ENCODE data around the gene SRP19.
"Not testable (repeated sequence)": the region's sequence is repeated elsewhere in the genome, so short reads cannot be mapped to it uniquely, and the experiment has no call there.

The SRP19 gene

DNA sequence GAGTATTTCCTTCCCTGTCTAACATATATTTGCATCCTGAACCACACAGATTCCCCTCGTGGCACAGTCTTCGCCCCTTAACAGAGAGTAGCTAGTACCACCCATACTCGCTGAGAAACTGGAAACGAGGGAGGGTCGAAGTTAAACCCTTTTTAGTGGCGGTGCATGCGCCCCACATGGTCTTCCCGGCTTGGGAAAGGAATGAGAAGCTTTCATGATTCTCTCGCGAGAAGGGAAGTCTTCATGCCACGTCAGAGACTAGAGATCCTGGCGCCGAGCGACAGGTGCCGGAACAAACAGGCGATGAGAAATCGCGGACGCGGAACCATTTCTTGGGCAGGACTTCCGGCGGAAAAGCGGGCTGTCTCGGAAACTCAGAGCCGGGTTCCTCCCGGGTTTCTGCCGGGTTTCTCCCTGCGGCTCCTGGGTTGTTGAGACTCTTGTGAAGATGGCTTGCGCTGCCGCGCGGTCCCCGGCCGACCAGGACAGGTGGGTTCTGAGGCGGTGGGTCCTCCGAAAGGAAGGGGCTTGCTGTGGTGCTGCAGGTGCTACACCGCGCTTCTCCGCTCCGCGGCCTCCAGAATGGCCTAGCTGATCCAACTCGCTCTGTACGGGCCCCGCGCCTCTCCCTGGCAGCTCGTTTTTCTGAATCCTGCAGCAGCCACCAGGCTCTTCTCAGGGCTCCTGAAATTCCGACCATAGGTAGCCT, at the start of gene SRP19:
SRP19 (plus strand) TSS at position 359 of the 709 bp plus-strand sequence; CDS start at position 449, 90 bp downstream.
- peak; percentile 96 for DNase-seq (ENCODE audit: low spot score)

DNA sequence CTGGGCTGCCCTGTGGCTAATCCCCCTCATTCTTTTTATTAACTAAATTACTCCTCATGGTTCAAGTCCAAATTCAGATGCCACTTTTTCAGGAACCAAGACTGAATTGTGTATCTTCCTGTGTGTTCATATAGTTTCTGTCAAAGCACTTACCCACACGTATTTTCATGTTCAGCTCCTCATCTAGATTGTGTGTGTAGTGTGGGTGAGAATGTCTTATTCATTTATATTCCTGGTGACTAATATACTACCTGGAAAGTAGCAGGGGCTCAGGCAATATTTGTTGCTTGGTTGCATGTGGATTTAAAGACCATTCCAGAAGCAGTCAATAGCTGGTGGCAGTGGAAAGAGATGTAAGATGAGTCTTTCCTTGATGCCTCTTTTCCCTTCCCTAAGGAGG, 48.5 kb upstream of the SRP19 start:
- no peak for DNase-seq (ENCODE audit: low spot score)

- no peak for DNase-seq (ENCODE audit: low spot score)
Observed at GRCh38 chr5:112820246-112820645, 40.8 kb upstream of the SRP19 start.

- DNase-seq (ENCODE audit: low spot score) = peak; percentile 10
Observed at GRCh38 chr5:112822456-112822855, 38.6 kb upstream of the SRP19 start.

DNA sequence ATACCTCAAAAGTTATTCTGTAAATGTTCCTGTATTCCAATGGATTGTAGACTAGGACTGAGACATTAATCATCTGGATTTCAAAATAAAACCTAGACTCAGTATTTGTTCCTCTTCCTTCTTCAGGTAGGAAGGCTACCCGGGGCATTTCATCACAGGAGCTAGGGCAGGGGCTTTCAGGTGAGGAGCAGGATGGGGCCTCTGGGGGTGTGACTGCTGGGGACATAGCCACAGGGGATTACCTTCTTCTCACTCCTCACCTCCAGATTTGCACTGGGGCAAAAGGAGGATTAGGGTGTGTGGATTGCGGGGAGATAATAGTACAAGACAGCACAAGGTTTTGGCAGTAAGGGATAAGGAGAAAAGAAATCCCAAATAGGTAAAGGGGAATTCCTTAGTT, 37.9 kb upstream of the SRP19 start:
- DNase-seq (ENCODE audit: low spot score) = no peak

DNA sequence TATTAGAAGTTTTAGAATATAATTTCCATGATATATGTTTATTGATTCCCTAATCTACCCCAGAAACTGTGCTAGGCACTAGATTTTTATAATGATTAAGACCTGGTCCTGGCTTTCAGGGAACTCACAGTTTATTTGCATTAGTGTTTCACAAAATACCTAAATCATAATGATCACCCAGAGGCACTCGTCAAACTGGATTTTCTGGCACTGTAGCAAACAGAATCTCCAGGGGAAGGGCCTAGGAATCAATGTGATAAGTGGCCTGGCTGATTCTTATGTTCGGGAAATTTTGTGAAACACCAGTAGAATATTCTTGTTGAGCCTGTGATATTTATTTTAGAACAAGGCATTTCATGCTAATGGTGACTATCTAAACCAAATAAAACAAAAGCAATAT, 37.4 kb upstream of the SRP19 start:
- DNase-seq (ENCODE audit: low spot score) = no peak

DNA sequence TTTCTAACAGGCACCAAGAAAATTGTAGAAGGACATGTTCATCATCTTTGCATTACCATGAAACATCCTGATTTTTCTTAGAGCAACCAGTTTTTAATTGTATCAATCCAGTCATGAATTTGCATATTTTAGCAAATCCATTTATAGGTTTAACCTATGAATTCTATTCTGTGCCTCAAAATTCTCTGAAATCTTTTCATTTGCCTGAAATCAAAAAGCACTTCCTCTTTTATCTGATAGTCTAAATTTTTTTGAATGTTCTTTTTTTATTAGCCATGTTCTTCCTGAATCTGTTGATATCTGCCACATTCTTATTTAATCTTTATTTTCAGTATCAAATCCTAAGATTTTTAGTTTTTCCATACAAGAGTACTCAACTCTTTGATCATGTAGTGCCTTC, 36.9 kb upstream of the SRP19 start:
- DNase-seq (ENCODE audit: low spot score) = no peak

GRCh38 chr5:112830378-112830777, 30.7 kb upstream of the SRP19 start:
- no peak for DNase-seq (ENCODE audit: low spot score)

DNA sequence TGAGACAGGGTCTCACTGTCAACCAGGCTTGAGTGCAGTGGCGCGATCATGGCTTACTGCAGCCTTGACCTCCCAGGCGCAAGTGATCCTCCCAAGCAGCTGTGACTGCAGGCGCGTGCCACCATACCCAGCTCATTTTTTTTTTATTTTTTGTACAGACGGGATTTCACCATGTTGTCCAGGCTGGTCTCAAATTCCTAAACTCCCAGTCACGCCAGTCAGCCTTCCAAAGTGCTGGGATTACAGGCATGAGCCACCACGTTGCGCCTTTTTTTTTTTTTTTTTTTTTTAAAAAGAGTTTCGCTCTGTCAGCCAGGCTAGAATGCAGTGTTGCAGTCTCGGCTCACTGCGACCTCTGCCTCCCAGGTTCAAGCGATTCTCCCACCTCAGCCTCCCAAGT, 27.1 kb upstream of the SRP19 start:
- no peak for DNase-seq (ENCODE audit: low spot score)

DNA sequence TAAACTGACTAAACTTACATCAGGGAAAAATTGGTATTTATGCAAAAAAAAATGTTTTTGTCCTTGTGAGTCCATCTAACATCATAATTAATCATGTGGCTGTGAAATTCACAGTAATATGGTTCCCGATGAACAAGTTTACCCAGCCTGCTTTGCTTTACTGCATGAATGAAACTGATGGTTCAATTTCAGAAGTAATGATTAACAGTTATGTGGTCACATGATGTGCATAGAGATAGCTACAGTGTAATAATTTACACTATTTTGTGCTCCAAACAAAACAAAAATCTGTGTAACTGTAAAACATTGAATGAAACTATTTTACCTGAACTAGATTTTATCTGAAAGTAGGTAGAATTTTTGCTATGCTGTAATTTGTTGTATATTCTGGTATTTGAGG, 16.6 kb upstream of the SRP19 start:
- DNase-seq (ENCODE audit: low spot score) = no peak

- no peak for DNase-seq (ENCODE audit: low spot score)
Observed at GRCh38 chr5:112846556-112846955, 14.5 kb upstream of the SRP19 start.

DNA sequence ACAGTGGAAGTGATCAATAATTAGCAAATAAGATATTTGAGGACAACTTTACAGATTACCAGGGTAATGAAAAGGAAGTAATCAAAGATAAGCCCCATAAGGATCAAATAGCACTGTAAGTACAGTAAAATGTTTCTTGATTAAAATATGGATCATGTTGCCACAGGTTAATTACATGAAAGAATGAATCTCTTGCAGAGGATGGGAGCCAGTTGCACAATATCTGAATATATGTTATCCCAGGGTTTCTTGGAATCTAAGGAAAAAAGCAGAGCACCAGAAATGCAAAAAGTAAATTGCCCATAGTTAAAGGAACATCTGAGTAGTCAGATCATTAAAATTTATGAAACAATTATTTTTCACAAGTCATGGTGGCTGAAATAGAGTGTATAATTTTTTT, 13.8 kb upstream of the SRP19 start:
- no peak for DNase-seq (ENCODE audit: low spot score)

DNA sequence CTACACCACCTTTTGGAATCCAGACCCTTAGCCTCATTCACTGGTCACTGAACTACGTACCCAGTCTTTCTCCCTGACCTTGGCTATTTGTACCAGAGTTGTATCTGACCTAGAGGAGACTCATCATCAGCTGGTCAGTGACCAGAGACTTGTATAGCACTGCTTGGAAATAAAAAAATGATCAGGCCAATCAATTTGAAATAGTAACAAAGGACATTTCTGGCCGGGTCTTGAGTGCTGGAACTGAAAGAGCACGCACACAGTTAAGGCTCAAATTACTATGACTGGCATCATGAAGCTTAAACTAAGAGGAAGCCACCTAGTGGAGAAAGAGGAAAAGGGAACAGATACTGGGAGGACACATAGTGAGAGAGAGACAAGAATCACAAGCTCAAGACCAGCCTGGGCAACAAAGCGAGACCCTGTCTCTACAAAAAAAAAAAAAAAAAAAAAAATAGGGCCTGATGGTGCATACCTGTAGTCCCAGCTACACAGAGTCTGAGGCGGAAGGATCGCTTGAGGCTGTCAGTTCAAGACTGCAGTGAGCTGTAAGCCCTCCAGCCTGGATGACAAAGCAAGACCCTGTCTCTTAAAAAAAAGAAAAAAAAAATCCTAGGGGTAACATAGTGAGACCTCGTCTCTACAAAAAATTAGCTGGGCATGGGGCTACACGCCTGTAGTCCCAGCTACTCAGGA, 12.8 kb upstream of the SRP19 start:
- DNase-seq (ENCODE audit: low spot score) = peak; percentile 54

DNA sequence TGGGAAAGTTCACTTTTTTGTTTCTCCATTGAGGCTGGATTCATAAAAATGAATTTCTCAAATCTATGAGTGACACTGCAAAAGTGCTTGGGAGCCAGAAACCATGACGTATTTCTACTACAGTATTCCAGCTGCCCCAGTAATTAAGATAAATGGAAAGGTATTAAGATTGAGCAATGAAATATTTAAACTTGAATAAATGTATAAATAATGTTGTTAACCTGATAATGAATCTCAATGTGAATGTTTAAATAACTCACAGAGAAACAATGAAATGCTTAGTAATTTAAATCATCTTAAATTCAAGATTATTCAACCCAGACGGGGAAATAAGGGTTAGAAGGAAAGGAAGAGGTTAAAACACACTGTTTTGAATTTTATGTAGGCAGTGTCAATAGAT, 11.2 kb upstream of the SRP19 start:
- no peak for DNase-seq (ENCODE audit: low spot score)

- DNase-seq (ENCODE audit: low spot score) = no peak
Observed at GRCh38 chr5:112854651-112855050, 6.4 kb upstream of the SRP19 start.

DNA sequence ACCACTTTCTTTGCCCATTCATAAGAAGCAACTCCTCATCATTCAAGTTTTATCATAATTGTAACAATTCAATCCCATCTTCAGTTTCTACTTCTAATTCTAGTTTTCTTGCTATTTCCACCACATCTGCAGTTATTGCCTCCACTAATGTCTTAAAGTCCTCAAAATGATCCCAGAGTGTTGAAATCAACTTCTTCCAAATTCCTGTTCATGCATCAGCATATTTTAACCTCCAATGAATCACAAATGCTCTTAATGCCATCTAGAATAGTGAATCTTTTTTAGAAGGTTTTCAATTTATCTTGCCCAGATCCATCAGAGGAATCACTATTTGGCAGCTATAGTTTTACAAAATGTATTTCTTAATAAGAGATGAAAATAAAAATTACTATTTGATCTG, 3.2 kb upstream of the SRP19 start:
- DNase-seq (ENCODE audit: low spot score) = peak; percentile 9

DNA sequence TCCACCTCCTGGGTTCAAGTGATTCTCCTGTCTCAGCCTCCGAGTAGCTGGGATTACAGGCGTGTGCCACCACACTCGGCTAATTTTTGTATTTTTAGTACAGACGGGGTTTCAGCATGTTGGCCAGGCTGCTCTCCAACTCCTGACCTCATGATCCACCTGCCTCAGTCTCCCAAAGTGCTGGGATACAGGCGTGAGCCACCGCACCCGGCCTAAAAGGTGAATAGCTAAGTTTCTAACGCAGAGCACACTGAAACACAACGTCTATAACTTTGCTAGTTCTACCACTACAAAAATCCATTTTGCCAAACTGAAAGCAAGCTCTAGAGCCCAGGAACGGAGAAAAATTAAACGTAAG, 537 bp upstream of the SRP19 start:
- DNase-seq (ENCODE audit: low spot score) = not testable (repeated sequence)

- DNase-seq (ENCODE audit: low spot score) = no peak
Observed at GRCh38 chr5:112861638-112861985, 525 bp downstream of the SRP19 start.

DNA sequence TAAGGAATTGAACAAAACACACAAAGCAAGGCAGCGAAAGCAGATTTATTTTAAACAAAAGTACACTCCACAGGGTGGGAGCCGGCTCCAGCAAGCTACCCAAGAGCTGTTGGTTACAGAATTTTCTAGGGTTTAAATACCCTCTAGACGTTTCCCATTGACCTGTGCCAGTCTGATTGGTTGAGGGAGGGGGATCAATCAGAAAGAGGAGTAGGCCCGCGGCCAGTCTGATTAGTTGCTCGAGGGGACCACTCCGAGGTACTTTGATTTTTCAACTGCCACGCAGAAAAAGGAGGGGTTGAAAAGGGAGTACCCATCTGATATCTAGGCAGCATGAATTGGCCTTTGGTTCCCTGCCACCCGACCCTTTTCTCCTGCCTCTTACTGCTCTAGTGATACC, 998 bp downstream of the SRP19 start:
- no peak for DNase-seq (ENCODE audit: low spot score)

DNA sequence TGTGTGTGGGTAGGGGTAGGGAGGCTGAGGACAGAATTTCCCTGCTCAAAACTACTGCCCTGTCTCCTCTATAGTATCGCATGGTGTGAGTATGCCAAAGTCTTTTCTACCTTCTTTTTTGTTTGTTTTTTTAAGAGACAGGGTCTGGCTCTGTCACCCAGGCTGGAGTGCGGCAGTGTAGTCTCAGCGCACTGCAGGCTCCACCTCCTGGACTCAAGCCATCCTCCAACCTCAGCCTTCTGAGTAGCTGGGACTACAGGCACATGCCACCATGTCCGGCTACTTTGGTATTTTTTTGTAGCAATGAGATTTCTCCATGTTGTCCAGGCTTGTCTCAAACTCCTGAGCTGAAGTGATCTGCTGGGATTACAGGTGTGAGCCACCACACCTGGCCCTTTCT, 2.5 kb downstream of the SRP19 start:
- no peak for DNase-seq (ENCODE audit: low spot score)

DNA sequence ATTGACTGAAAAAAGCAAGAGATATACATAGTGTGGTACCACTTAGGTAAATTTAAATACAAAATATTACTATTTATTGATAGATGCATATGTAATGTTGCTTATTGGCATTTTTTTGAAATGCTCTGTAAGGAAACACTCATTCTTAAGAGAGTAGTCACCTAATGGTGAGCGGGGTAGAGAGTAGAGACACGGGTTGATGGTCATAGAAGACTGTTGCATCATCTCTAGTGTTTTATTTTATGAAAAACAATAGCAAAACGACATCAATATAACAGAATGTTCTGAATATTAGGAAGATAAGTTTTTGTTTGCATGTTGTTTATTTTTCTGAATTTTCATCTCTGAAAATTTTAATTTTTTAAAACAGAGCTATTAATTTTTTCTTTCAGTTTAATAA, 4.0 kb downstream of the SRP19 start:
- DNase-seq (ENCODE audit: low spot score) = no peak

DNA sequence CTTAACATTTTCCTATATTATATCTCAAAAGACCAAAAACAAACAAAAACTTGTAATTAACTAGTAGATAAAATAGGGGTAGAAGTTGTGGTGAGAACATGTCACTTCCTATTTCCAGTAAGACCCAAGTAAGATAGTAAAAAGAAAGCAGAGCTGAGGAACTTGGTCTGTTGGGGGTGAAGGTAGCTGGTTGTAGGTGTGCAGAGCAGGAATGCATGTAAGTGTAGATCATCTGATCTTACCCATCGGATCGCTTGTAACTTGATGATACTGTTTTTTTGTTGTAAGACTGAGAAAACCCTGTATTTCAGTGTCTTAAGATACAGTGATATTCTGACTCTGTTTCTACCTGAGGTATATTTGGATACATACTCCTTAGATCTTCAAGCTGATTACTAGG, 5.7 kb downstream of the SRP19 start:
- DNase-seq (ENCODE audit: low spot score) = no peak

GRCh38 chr5:112867411-112867810, 6.3 kb downstream of the SRP19 start:
- DNase-seq (ENCODE audit: low spot score) = no peak

DNA sequence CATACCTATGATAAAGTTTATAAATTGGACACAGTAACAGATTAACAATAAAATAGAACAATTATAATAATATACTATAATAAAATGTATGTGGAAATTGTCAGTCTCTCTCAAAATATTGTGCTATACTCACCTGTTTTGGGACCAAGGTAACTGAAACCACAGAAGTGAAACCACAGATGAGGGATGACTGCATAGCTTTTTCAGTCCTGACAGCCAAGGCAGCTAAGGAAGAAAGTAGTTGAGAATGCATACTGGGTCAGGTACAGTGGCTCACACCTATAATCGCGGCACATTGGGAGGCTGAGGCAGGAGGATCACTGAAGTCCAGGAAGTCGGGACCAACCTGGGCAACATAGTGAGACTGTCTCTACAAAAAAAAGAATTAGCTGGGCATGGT, 8.9 kb downstream of the SRP19 start:
- no peak for DNase-seq (ENCODE audit: low spot score)

Measured in GM03348 (cell line).